Activated T-helper 9 cell treated with anti-CD3 and anti-CD28 coated beads, Interleukin-2, amount 50 U/mL, for 16 hours (primary cell): ENCODE measurements around the gene CFLAR.
"Not testable (repeated sequence)": the region's sequence is repeated elsewhere in the genome, so short reads cannot be mapped to it uniquely, and the experiment has no call there.

Source experiments
- DNase-seq: peaks from one replicate; pipeline ENCODE4 v3.0.0-alpha.2; 2020; ENCODE audit warnings: low read depth

CFLAR gene

DNA sequence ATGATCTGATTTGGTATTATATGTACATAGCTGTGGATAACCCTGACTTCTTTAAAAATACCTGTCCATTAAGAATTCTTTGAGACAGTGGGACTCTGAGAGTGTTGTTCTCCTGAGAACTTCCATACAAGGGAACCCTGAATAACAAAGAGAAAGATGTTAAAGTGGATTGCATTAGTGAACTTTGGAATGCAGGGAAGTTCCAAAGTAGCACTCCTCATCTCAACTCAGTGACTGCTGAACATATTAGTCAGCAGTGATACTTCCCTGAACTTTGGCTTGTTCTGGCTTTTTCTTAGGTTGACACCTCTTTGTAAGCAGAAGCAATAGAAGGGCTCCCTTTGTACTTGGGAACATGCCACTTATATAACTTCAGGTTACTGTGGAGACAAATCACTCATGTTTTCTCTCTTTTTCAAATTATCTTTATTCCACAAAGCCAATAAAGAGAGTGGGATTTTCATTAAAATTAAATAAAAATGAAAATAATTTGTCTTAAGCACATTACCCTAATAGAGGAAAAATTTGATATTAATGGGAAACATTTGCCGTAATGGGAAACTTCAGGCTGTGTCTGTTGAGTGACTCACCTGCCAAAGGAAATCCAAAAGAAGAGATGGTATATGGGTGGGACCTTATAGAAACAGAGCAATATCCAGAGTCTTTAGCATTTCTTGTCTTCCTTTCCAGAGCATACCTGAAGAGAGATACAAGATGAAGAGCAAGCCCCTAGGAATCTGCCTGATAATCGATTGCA is 33.3 kb downstream of the CFLAR start:
- no peak for DNase-seq

- not testable (repeated sequence) for DNase-seq
Observed at GRCh38 chr2:201149821-201150165, 33.8 kb downstream of the CFLAR start.

GRCh38 chr2:201150454-201151020 is 34.6 kb downstream of the CFLAR start:
- no peak for DNase-seq

DNA sequence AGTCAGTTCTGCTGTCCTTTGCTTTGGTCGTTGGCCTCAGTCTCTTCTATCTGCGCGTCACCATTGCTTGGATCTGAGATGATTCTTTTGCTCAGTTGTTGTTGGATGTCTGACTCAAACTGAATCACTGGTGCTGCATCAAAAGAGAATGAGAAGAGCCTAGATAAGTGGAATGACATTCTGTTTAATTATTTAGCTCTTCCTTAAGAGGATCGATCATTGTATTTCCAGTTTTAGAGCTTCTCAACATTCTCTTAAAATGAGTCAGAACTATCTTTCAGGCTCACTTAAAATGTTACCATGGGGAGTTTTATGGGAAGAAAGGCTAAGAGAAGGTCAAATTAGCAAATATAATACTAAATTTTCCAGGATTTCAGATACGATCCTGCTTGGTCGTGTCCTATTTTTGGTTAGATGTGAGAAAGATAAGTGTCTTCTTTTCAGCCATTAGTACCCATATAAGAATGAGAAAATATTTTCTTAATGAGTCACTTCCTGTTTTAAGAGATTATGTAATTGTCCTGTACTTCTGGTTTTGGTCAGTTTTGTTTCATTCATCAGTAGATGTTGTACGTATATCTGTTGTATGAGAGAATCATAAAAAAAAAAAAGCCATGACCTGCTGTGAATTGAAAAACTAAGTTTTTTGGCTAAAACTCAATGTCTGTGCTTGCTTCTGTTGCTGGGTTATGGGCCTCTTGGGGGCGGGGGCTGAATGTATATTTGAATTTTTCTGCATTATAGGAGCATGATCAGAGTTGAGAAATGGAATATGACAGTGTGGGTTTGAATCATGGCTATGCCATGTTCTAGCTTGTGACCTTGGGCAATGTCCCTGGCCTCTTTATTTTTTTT is 35.4 kb downstream of the CFLAR start:
- no peak for DNase-seq

- DNase-seq = no peak
Observed at GRCh38 chr2:201152517-201152916, 36.6 kb downstream of the CFLAR start.

DNA sequence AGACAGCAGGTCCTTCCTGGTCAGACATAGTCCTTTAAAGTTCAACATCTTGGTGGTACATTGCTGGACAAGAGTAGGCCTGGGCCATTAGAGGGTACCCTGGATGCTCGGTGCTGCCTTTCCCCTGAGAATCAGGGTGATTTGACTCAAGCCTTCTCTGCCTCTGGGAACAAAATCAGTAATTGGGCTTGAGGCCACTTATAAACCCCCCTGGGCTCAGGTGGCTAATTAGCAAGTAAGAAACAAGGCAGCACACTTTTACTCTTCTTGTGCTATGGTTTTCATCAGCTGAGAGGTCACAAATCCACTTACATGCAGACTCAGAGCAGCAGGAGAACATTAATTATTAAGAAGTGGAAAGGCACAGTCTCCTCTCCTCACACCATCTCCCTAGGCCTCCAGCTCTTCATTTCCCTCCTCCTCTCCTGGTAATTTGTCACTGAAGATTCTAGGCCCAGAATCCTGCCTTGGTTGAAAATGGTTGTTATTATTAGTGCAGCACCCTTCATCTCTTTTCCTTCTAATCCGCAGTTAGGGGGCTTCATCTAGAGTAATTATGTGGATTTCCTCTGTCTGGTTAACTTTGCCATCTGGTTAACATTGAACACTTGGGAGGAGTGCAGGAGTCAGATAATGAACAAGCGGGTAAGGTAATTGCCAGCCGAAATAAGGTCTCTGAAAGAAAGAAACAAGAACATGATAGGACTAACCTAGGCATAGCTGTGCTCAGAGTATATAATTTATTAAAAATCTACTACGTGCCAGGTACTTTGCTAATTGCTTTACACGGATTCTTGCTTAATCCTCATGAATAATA is 37.2 kb downstream of the CFLAR start:
- DNase-seq = no peak

GRCh38 chr2:201154615-201155399 is 38.8 kb downstream of the CFLAR start:
- DNase-seq = no peak

DNA sequence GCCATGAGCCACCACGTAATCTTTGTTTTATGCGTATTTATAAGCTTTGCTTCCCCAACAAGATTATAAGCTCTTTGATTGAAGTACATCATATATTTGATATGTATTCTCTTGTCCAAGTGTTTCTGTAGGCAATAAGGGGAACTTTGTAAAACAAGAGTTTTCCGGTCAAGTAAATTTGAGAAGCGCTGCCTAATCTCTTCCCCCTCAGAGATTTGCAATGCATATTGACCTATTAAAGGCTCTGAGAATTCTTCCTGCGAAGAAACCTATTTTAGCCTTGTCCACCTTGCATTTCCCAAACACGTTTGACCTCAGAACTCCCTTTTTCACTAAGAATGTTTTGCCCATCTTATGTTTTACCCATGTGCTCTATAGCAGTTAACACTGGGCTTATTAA is 40.1 kb downstream of the CFLAR start:
- DNase-seq = no peak

DNA sequence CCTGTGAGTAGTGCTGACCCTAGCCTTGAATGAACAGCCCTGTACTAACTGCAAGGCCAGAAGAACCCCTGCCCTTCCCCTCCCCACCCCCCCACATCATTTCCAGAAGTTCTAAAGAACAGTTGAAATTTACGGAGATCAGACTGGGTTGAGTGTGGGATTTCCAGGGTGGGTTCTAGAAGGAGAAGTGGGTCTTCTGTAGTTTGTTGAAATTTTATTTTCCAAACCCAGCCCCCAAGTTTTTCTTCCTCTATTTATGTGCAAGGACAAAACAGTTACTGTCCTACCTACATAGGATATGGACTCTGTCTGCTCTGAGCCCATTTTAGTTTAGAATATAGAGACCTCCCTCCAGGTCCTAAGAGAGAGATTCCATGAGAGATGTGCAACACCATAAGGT is 40.7 kb downstream of the CFLAR start:
- DNase-seq = no peak

DNA sequence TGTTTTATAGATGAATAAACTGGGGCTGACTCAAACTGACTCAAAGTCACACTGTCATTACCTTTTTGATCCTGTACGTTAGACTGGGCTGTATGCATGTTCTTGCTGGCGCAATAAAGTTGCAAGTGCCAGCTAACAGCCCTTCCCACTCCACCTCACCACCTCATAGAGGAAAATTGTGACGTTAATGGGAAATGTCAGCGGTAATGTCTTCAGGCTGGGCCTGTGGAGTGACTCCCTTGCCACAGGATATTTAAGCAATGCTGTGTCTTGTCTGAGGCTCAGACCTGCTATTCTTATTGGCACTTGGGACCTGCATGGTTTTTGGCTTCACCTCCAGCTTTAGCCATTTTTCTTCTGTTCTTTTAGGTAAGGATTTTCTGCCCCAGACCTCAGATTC is 41.7 kb downstream of the CFLAR start:
- no peak for DNase-seq

- no peak for DNase-seq
Observed at GRCh38 chr2:201158111-201158929, 42.4 kb downstream of the CFLAR start.

- no peak for DNase-seq
Observed at GRCh38 chr2:201164166-201164565, 48.2 kb downstream of the CFLAR start.

GRCh38 chr2:201167546-201167945 is 51.6 kb downstream of the CFLAR start:
- DNase-seq = no peak

DNA sequence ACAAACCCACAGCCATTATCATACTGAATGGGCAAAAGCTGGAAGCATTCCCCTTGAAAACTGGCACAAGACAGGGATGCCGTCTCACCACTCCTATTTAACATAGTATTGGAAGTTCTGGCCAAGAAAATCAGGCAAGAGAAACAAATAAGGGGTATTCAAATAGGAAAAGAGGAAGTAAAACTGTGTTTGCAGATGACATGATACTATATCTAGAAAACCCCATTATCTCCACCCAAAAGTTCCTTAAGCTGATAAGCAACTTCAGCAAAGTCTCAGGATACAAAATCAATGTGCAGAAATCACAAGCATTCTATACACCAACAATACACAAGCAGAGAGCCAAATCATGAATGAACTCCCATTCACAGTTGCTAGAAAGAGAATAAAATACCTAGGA is 52.5 kb downstream of the CFLAR start:
- not testable (repeated sequence) for DNase-seq

DNA sequence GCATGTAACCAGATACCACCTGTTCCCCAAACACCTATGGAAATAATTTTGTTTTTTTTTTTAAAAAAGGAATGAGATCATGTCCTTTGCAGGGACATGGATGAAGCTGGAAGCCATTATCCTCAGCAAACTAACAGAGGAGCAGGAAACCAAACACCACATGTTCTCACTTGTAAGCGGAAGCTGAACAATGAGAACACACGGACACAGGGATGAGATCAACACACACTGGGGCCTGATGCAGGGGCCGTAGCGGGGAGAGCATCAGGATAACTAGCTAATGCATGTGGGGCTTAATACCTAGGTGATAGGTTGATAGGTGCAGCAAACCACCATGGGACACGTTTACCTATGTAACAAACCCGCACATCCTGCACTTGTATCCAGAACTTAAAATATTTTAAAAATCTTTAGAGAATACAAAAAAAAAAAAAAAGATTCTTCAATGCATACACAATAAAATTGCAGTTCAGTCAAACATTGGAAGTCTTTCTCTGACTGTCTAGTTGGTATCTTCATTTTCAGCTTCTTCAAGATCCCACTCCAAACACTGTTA is 55.4 kb downstream of the CFLAR start:
- DNase-seq = no peak

DNA sequence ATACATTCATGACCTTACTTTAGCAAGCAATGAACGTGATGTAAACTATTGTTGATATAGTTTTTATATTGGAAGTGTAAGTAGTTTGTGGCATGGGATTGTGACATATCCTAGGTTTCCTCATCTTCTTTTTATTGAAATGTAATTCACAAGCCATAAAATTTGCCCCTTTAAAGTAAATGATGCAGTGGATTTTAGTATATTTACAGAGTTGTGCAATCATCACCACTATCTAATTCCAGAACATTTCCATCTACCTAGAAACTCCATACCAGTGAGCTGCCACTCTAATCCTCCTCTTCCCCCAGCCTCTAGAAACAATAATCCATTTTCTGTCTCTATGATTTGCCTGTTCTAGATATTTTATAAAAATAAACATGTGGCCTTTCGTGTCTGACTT is 56.3 kb downstream of the CFLAR start:
- no peak for DNase-seq

- no peak for DNase-seq
Observed at GRCh38 chr2:201174687-201175086, 58.7 kb downstream of the CFLAR start.

GRCh38 chr2:201176081-201176481 is 60.1 kb downstream of the CFLAR start:
- DNase-seq = no peak

GRCh38 chr2:201180010-201180409 is 64.0 kb downstream of the CFLAR start:
- no peak for DNase-seq

DNA sequence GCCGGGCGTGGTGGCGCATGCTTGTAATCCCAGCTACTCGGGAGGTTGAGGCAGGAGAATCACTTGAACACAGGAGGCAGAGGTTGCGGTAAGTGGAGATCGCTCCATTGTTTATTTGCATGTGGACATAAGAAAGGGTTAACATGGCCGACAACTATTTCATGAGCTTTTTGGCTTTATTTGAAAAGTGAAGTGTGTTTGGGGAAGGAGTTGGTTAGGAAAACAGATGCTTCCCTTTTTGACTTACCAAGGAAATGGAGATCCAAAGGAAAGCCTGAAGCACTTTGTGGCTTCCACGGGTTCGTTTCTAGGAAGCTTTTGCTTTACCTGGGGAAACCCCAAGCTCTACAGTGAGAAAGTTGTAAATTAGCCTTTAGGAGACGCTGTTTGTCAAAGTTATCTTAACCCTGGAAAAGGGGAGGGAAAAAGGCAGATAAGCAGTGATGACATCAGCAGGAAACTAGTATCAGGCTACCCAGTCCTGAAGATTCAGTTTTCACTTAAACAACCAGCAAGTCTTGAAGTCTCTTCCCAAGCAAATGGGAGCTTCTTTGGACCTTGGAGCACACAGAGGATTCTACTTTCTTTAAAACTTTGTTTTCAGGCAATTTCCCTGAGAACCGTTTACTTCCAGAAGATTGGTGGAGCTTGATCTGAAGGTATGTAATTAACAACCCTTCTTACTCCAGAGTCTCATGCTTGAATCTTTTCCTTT is 66.8 kb downstream of the CFLAR start, which contains the start of gene CASP10:
Gene CASP10 (plus strand): TSS at position 492 of the 715 bp plus-strand sequence. CDS start 2,637 bp downstream, outside the sequence.
- no peak for DNase-seq
